Stomach (tissue), 9 donors: ENCODE results near the gene PGRMC2. TPM values are rescaled to one million over a fixed set of nuclear protein-coding genes. Genes with fewer than 3 reads are reported as not detected.

Experiments used
- DNase-seq, 2 donors: peaks; one replicate each; pipeline versions ENCODE4 v3.0.0 to v3.0.0-alpha.2; 2013 to 2019
- H3K27ac ChIP-seq, 5 donors: fragments of 200-600 bp in 4 of 5; sonication (generic) in 4 of 5; one replicate each; pipeline ENCODE4 v1.5.1; 2013 to 2019; ENCODE audit warnings: mild to moderate bottlenecking in 1 of 5, moderate library complexity in 1 of 5
- H3K27me3 ChIP-seq, 3 donors: fragments of 200-600 bp; sonication (generic); one replicate each; pipeline ENCODE4 v1.5.1; 2017 to 2019; ENCODE audit warnings: mixed run types in 1 of 3
- H3K36me3 ChIP-seq, 4 donors: fragments of 200-600 bp; sonication (generic); 1 replicate in 3 of 4; 2 replicates in 1 of 4; pipeline ENCODE4 v1.5.1; 2016 to 2019
- H3K4me1 ChIP-seq, 4 donors: fragments of 200-600 bp; sonication (generic); one replicate each; pipeline ENCODE4 v1.5.1; 2016 to 2019
- H3K4me3 ChIP-seq, 4 donors: fragments of 200-600 bp; sonication (generic) in 3 of 4; one replicate each; pipeline ENCODE4 v1.5.1; 2016 to 2019; ENCODE audit warnings: mild to moderate bottlenecking in 1 of 4
- H3K9me3 ChIP-seq, 4 donors: fragments of 200-600 bp; sonication (generic); one replicate each; pipeline ENCODE4 v1.5.1; 2016 to 2019
- EP300 ChIP-seq: sonication (generic); formaldehyde crosslinking; IDR thresholded peaks from one replicate; pipeline ENCODE4 v1.6.1; 2017; ENCODE audit warnings: antibody characterized with exemption
- POLR2A ChIP-seq, 4 donors: fragments of 450-650 bp; IDR thresholded peaks; one replicate each; pipeline ENCODE4 v1.6.1; 2016; ENCODE audit warnings: antibody characterized with exemption in 4 of 4, control low read depth in 2 of 4, mild to moderate bottlenecking in 1 of 4, moderate library complexity in 1 of 4
- POLR2AphosphoS5 ChIP-seq, 3 donors: sonication (generic); formaldehyde crosslinking; IDR thresholded peaks; one replicate each; pipeline ENCODE4 v1.6.1; 2016; ENCODE audit warnings: antibody characterized with exemption in 3 of 3
- WGBS, 5 donors: extraction: QIAGEN DNeasy Blood & Tissue Kit in 3 of 5; methylation state at CpG; one replicate each; pipeline versions ENCODE4 v1.1.5 to v1.1.7; 2013 to 2018; 5-methylcytosine and 5-hydroxymethylcytosine counted together
- intact Hi-C: fragments of 100-400 bp; cut with DNase I; formaldehyde crosslinking; loops from one replicate; pipeline ENCODE4 v1.15.1; 2023; ENCODE audit warnings: low total_unique reads
- polyA plus RNA-seq, 3 donors: library from polyadenylated mRNA; stranded (reverse); fragments of 200-250 nt; gene quantifications; one replicate each; pipeline ENCODE4 v1.2.3, GENCODE V29; 2013
- total RNA-seq, 5 donors: library from RNA; depleted of rRNA; stranded (reverse); fragments of >200 nt; gene quantifications; one replicate each; pipeline versions ENCODE4 v1.1.0 to v1.2.3, GENCODE V29; 2014 to 2016
- TF ChIP-seq, protein P1 (sequence below), 7 experiments: fragments of 450-650 bp in 4 of 7; fragments of 200-600 bp in 3 of 7; sonication (generic) in 3 of 7; IDR thresholded peaks; one replicate each; pipeline ENCODE4 v1.5.1; 2016 to 2019; ENCODE audit warnings: antibody characterized with exemption in 7 of 7, control low read depth in 2 of 7, mild to moderate bottlenecking in 1 of 7
- donor health status: healthy with polysubstance abuse.
- donor health status: Bipolar disorder and iron deficiency.
- donor health status: healthy.

PGRMC2 gene
- total and polyA plus RNA-seq, 8 donors = 7.2 to 101 (median 38.6) TPM

DNA sequence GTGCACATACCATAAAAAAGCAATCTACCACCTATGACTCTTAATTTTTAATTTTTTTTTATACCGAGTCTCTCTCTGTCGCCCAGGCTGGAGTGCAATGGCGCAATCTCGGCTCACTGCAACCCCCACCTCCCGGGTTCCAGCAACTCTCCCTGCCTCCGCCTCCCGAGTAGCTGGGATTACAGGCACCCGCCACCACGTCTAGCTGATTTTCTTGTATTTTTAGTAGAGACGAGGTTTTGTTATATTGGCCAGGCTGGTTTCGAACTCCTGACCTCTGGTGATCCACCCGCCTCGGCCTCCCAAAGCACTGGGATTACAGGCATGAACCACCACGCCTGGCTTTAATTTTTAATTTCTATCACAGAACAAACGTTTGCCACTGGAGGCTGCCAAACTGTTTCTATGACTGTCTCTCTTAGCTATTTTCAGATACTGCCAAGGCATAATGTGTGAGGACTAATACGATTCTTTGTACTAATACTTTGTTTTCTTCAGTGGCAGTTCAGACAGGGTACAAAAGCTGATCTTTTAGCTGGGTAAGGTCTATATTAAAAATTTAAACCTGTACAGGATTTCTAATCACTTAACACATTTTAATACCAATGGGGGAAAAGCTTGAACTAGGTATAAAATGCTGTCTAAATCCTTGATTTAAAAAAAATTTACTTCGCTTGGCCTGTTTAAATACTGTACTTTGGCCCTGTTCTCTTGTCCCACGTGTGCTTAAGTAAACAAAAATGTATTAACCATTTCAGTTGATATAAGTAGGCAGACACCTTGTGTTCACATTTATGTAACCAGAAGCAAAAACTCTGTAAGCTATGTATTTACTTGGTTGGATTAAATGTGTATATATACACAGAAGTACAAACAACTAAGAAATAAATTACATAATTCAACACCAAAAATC is 2.3 kb downstream of the PGRMC2 start:
- H3K27ac ChIP-seq = peak overlapping the region; percentile 89 to 97 (median 94)
- WGBS, 5 donors = 25 to 45% (median 33%) methylated on average over 18 of the region's 18 CpGs
- peak overlapping the region; percentile 62 to 94 (median 86) for H3K4me3 ChIP-seq
- peak in 1 of 2 donors; percentile 61 for DNase-seq
- intact Hi-C loops = no loop called here
- H3K27me3 ChIP-seq = no peaks in the 10 kb centered on the region
- TF ChIP-seq, protein P1, sequence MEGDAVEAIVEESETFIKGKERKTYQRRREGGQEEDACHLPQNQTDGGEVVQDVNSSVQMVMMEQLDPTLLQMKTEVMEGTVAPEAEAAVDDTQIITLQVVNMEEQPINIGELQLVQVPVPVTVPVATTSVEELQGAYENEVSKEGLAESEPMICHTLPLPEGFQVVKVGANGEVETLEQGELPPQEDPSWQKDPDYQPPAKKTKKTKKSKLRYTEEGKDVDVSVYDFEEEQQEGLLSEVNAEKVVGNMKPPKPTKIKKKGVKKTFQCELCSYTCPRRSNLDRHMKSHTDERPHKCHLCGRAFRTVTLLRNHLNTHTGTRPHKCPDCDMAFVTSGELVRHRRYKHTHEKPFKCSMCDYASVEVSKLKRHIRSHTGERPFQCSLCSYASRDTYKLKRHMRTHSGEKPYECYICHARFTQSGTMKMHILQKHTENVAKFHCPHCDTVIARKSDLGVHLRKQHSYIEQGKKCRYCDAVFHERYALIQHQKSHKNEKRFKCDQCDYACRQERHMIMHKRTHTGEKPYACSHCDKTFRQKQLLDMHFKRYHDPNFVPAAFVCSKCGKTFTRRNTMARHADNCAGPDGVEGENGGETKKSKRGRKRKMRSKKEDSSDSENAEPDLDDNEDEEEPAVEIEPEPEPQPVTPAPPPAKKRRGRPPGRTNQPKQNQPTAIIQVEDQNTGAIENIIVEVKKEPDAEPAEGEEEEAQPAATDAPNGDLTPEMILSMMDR (IDR thresholded peaks at IDR 0.05) = no peak
- TF ChIP-seq EP300 = no peak
- no peak for TF ChIP-seq POLR2AphosphoS5 (IDR thresholded peaks at IDR 0.05)
- TF ChIP-seq POLR2A (IDR thresholded peaks at IDR 0.05) = no peak
- peaks cover 0 to 3% (median 0%) of the 10 kb centered on the region in 4 donors for H3K36me3 ChIP-seq
- H3K4me1 ChIP-seq = peaks cover 13 to 73% (median 52%) of the 10 kb centered on the region in 4 donors
- H3K9me3 ChIP-seq = no peaks in the 10 kb centered on the region

DNA sequence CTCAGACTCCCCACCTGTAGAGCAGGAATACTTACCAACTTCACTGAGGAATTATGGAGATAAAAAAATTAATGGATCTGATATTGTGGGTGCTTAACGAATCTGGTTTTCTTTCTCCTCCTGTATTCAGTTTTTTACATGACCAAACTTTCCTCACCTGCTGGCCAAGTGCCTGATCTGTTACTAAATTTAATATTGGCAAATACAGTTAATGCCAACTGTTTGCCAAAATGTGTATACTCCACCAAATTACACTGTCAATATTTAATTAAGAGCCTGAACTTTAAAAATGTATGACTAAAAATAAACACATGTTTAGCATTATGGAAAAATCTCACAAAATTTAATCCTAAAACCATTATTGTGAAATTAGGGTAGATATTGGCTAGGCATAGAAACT is 3.3 kb downstream of the PGRMC2 start:
- Histone ChIP-seq H3K4me3 (peak overlapping the region; percentile 62 to 94 (median 86)), H3K4me1 (peaks cover 13 to 77% (median 56%) of the 10 kb centered on the region in 4 donors)

DNA sequence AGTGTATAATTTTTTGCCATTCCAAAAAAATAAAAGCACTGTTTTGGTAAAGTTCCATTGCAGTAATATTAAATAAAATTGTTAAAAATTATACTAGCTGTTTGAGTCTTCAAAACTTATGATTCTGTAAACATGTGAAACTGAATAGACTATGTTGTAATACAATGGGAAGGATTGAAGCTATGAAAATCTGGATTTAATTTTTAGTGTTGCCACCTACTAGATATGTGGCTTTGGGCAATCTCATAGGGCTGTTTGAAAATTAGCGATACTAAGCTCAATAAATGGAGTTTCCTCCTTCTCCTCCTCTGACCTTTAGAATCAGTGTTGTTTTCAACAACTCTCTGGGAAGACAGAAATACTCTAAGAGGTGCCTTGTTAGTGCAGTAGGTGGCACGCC is 4.5 kb downstream of the PGRMC2 start:
- Histone ChIP-seq H3K36me3 (peaks cover 0 to 4% (median 1%) of the 10 kb centered on the region in 4 donors), H3K27ac (no peak overlapping the region), H3K4me1 (peaks cover 13 to 75% (median 53%) of the 10 kb centered on the region in 4 donors), H3K4me3 (no peak overlapping the region), H3K27me3 (no peaks in the 10 kb centered on the region), H3K9me3 (no peaks in the 10 kb centered on the region)
- WGBS, 5 donors = 86 to 94% (median 91%) methylated on average over 2 of the region's 2 CpGs
- DNase-seq = no peak
- TF ChIP-seq POLR2AphosphoS5 (IDR thresholded peaks at IDR 0.05) (no peak), EP300 (no peak), POLR2A (IDR thresholded peaks at IDR 0.05) (no peak)
- intact Hi-C loops = no loop called here

More for the DNA sequence above, 3.3 kb downstream of the PGRMC2 start:
- 31 to 50% (median 42%) methylated on average over 1 of the region's 1 CpG for WGBS, 5 donors
- DNase-seq = peak in 1 of 2 donors; percentile 59
- TF ChIP-seq, protein P1 (IDR thresholded peaks at IDR 0.05) = no peak
- TF ChIP-seq POLR2AphosphoS5 (IDR thresholded peaks at IDR 0.05) = peak in 1 of 3 donors; percentile 13
- intact Hi-C loops = no loop called here
- H3K27ac ChIP-seq = peak overlapping the region in 4 of 5 donors; percentile 93 to 97 (median 94)
- H3K9me3 ChIP-seq = no peaks in the 10 kb centered on the region
- H3K27me3 ChIP-seq = no peaks in the 10 kb centered on the region
- H3K36me3 ChIP-seq = peaks cover 0 to 3% (median 0%) of the 10 kb centered on the region in 4 donors

DNA sequence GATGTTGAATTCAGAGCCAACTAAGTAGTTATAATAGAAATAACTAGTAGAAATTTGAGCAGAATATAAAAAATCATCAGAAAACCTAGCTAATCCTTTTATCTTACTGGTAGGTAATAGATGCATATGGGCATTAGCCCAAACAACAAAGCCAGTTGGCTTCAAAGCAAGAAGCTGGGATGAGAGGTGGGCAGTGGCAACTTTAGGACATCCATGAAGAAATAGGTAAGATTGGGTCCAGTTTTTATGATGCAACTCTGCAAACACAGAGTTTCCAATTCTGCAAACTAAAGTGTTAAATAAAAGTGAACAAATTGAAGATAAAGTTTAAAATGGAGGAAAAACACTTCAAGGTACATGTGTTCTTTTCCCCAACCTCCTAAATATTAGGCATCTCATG is 5.1 kb downstream of the PGRMC2 start:
- Histone ChIP-seq H3K4me3 (no peak overlapping the region), H3K9me3 (no peaks in the 10 kb centered on the region), H3K36me3 (peaks cover 0 to 5% (median 1%) of the 10 kb centered on the region in 4 donors), H3K27ac (no peak overlapping the region), H3K4me1 (peaks cover 13 to 75% (median 53%) of the 10 kb centered on the region in 4 donors), H3K27me3 (no peaks in the 10 kb centered on the region)
- TF ChIP-seq EP300 (no peak), POLR2A (IDR thresholded peaks at IDR 0.05) (no peak), POLR2AphosphoS5 (IDR thresholded peaks at IDR 0.05) (no peak)
- TF ChIP-seq, protein P1 (IDR thresholded peaks at IDR 0.05) = no peak
- intact Hi-C loops = no loop called here
- DNase-seq = no peak
